ENCODE measurements around the gene PRR14. TPM values are rescaled to one million over a fixed set of nuclear protein-coding genes. Genes with fewer than 3 reads are reported as not detected.
A peak's percentile ranks its signal among the peaks of the same experiment; 100 is the strongest.

PRR14 gene
- polyA plus RNA-seq, 1 of the 3 experiments (the other 2 are of a cell fraction) = 13.5 TPM

GRCh38 chr16:30649725-30650368, 913 bp upstream of the PRR14 start:
- no peak for DNase-seq
- WGBS (ENCODE audit: low lambda C conversion rate) = 80% methylated on average over 22 of the region's 22 CpGs
- Histone ChIP-seq H3K9me2 (no peaks in the 10 kb centered on the region), H2AFZ (ENCODE audit: low read depth) (peak overlapping the region; percentile 99), H3K4me1 (ENCODE audit: control insufficient read depth in 1 of 2, insufficient read depth in 2 of 2, low read depth in 1 of 2, low read length in 1 of 2) (peaks cover 7 to 16% of the 10 kb centered on the region in 2 experiments), H3K27me3 (ENCODE audit: insufficient read depth) (no peaks in the 10 kb centered on the region), H3K27ac (ENCODE audit: low read depth in 2 of 2, low read length in 1 of 2) (peak overlapping the region; percentile 82 to 88; a peak in 3 of 4 replicates), H3K79me2 (ENCODE audit: insufficient read depth) (peaks cover 22% of the 10 kb centered on the region), H3F3A (replicated peaks; ENCODE audit: insufficient read depth) (peaks cover 4% of the 10 kb centered on the region), H4K20me1 (ENCODE audit: insufficient read depth) (no peaks in the 10 kb centered on the region), H3K4me3 (ENCODE audit: low read depth in 2 of 2, low read length in 1 of 2) (peak overlapping the region in 1 of 2 experiments; percentile 21; a peak in 2 of 4 replicates), H3K4me2 (peak overlapping the region; percentile 99; the same call in 1 of the 2 replicates), H3K9me3 (no peaks in the 10 kb centered on the region), H3K36me3 (replicated peaks in 1 of 2; ENCODE audit: control insufficient read depth in 1 of 2, insufficient read depth in 2 of 2, low read length in 1 of 2) (peaks cover 10% of the 10 kb centered on the region in 2 experiments), H3K9ac (no peak overlapping the region)
- ChIA-PET CTCF (interaction anchor here (1.1 to 1.9 kb wide), 6 partner anchors 10 to 71 kb away, joined by 3 to 12 read pairs (median 4); no protein-coding TSS in a partner anchor), POLR2A (interaction anchor here (0.7 to 1.4 kb wide), 5 partner anchors 7 to 123 kb away, joined by 3 to 6 read pairs (median 4); partner anchors contain the start of genes FBRS and ZNF689)
- no peak for TF ChIP-seq FOSL2 (IDR thresholded peaks at IDR 0.05; ENCODE audit: borderline replicate concordance, low read depth)
- no peak for TF ChIP-seq TCF12 (IDR thresholded peaks at IDR 0.05)
- TF ChIP-seq MXI1 (IDR thresholded peaks at IDR 0.05; ENCODE audit: low read depth, low read length) = no peak
- no peak for TF ChIP-seq CHD2 (IDR thresholded peaks at IDR 0.05; ENCODE audit: low read length, partially characterized antibody)
- TF ChIP-seq RCOR1 (IDR thresholded peaks at IDR 0.05; ENCODE audit: low read length) = no peak
- no peak for TF ChIP-seq USF2 (IDR thresholded peaks at IDR 0.05; ENCODE audit: borderline replicate concordance, low read depth, low read length)
- TF ChIP-seq EZH2phosphoT487 (IDR thresholded peaks at IDR 0.05; ENCODE audit: borderline replicate concordance, low read depth) = no peak
- TF ChIP-seq GABPA (IDR thresholded peaks at IDR 0.05; ENCODE audit: low read depth) = no peak
- no peak for TF ChIP-seq ZBTB33 (IDR thresholded peaks at IDR 0.05; ENCODE audit: borderline replicate concordance, low read depth)
- no peak for TF ChIP-seq RXRA (IDR thresholded peaks at IDR 0.05; ENCODE audit: borderline replicate concordance, low read depth)
- TF ChIP-seq MAX (IDR thresholded peaks at IDR 0.05; ENCODE audit: low read depth) = no peak
- no peak for TF ChIP-seq GATA2 (CRISPR knock-in tag; IDR thresholded peaks at IDR 0.05)
- no peak for TF ChIP-seq ELF1 (IDR thresholded peaks at IDR 0.05)
- no peak for TF ChIP-seq NRF1 (IDR thresholded peaks at IDR 0.05; ENCODE audit: low read depth, low read length)
- no peak for TF ChIP-seq JUND (IDR thresholded peaks at IDR 0.05)
- TF ChIP-seq MEF2A (IDR thresholded peaks at IDR 0.05; ENCODE audit: borderline replicate concordance, low read depth) = no peak
- TF ChIP-seq USF1 (IDR thresholded peaks at IDR 0.05; ENCODE audit: borderline replicate concordance, low read depth) = no peak
- no peak for TF ChIP-seq EP300 (IDR thresholded peaks at IDR 0.05; ENCODE audit: borderline replicate concordance in 1 of 2, low read depth in 1 of 2, low read length in 1 of 2)
- TF ChIP-seq IRF3 (IDR thresholded peaks at IDR 0.05; ENCODE audit: low read depth, low read length) = no peak
- no peak for TF ChIP-seq FOXM1 (IDR thresholded peaks at IDR 0.05; ENCODE audit: low read depth)

Measured in SK-N-SH (cell line).